Nephron (organoid): Measurements from ENCODE around the gene TLK1.

Source experiments
- H3K27ac Mint-ChIP-seq, 3 experiments: 2 replicates each; pipeline ENCODE4 v1.8.0; 2020; ENCODE audit warnings: mixed read lengths in 3 of 3, mild to moderate bottlenecking in 2 of 3, moderate library complexity in 1 of 3
- H3K27me3 Mint-ChIP-seq: 2 replicates; pipeline ENCODE4 v1.8.0; 2021; ENCODE audit warnings: low read depth, mild to moderate bottlenecking, moderate library complexity, mixed read lengths
- H3K36me3 Mint-ChIP-seq: 2 replicates; pipeline ENCODE4 v1.8.0; 2020; ENCODE audit warnings: low read depth, mixed read lengths
- H3K4me1 Mint-ChIP-seq: 2 replicates; pipeline ENCODE4 v1.8.0; 2020; ENCODE audit warnings: mixed read lengths
- H3K4me3 Mint-ChIP-seq, 3 experiments: 2 replicates each; pipeline ENCODE4 v1.8.0; 2020; ENCODE audit warnings: mild to moderate bottlenecking in 3 of 3, mixed read lengths in 3 of 3, moderate library complexity in 2 of 3
- H3K9me3 Mint-ChIP-seq: 2 replicates; pipeline ENCODE4 v1.8.0; 2020; ENCODE audit warnings: mixed read lengths
- TF ChIP-seq, protein P1 (sequence below), 3 experiments: fragments of 200-600 bp; sonication (generic); IDR thresholded peaks; one replicate each; pipeline ENCODE4 v1.5.0; 2021; ENCODE audit warnings: antibody characterized with exemption in 3 of 3; ENCODE audit not compliant: unreplicated experiment in 3 of 3

The TLK1 gene

GRCh38 chr2:170942615-170943014, 218.1 kb downstream of the TLK1 start:
- TF ChIP-seq, protein P1, sequence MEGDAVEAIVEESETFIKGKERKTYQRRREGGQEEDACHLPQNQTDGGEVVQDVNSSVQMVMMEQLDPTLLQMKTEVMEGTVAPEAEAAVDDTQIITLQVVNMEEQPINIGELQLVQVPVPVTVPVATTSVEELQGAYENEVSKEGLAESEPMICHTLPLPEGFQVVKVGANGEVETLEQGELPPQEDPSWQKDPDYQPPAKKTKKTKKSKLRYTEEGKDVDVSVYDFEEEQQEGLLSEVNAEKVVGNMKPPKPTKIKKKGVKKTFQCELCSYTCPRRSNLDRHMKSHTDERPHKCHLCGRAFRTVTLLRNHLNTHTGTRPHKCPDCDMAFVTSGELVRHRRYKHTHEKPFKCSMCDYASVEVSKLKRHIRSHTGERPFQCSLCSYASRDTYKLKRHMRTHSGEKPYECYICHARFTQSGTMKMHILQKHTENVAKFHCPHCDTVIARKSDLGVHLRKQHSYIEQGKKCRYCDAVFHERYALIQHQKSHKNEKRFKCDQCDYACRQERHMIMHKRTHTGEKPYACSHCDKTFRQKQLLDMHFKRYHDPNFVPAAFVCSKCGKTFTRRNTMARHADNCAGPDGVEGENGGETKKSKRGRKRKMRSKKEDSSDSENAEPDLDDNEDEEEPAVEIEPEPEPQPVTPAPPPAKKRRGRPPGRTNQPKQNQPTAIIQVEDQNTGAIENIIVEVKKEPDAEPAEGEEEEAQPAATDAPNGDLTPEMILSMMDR (IDR thresholded peaks at IDR 0.05; ENCODE audit: unreplicated experiment in 3 of 3): no peak
- Mint-ChIP-seq H3K9me3 (no peaks in the 10 kb centered on the region), H3K36me3 (peaks cover 23% of the 10 kb centered on the region), H3K4me3 (no peak overlapping the region), H3K27me3 (no peaks in the 10 kb centered on the region), H3K27ac (peak overlapping the region in 1 of 3 experiments; percentile 52), H3K4me1 (peaks cover 8% of the 10 kb centered on the region)
